Endothelial cell of umbilical vein (primary cell): ENCODE data around the gene SDC4. TPM values are rescaled to one million over a fixed set of nuclear protein-coding genes. Genes with fewer than 3 reads are reported as not detected.

Experiments used
- BruUV-seq: library from RNA; stranded (reverse); fragments of 400-500 nt; replicated peaks from 2 replicates; lab custom pipeline; 2021; lab: Mats Ljungman, UMichigan
- CTCF ChIA-PET: fragments of 300-600, 350-600 bp; sonication (Branson Sonifier 250); formaldehyde crosslinking; loops from one replicate; lab custom pipeline; 2021; ENCODE audit warnings: antibody characterized with exemption, inconsistent platforms; lab: Charles Lee
- POLR2A ChIA-PET: fragments of 300-600, 350-600 bp; sonication (Branson Sonifier 250); formaldehyde crosslinking; loops from one replicate; lab custom pipeline; 2021; ENCODE audit warnings: antibody characterized with exemption, inconsistent platforms; lab: Charles Lee
- DNase-seq: peaks from one replicate; pipeline ENCODE4 v3.0.0-alpha.2; 2011; ENCODE audit warnings: low read depth, low spot score
- FAIRE-seq: peaks from 2 replicates; lab custom pipeline; 2011; peaks lifted over from hg19 to GRCh38; lab: Jason Lieb, UNC
- H2AFZ ChIP-seq: 2 replicates; pipeline ENCODE4 v1.6.0; 2012; ENCODE audit warnings: low read depth, low read length, control low read depth, inconsistent platforms
- H3K27ac ChIP-seq: 2 replicates; pipeline ENCODE4 v1.5.1; 2011; ENCODE audit warnings: low read depth, mild to moderate bottlenecking, control low read depth, low read length, moderate library complexity; ENCODE audit not compliant: insufficient read depth
- H3K27me3 ChIP-seq, 2 experiments: 2 replicates each; pipeline versions ENCODE4 v1.6.0 to v1.6.1; 2011; ENCODE audit warnings: low read length in 2 of 2, mixed read lengths in 1 of 2; ENCODE audit not compliant: control insufficient read depth in 2 of 2, insufficient read depth in 2 of 2
- H3K36me3 ChIP-seq, 2 experiments: 2 replicates in 1 of 2; 3 replicates in 1 of 2; pipeline ENCODE4 v1.5.1; 2011; ENCODE audit warnings: low read length in 2 of 2, mild to moderate bottlenecking in 1 of 2, moderate library complexity in 1 of 2; ENCODE audit not compliant: control insufficient read depth in 2 of 2, insufficient read depth in 2 of 2; ENCODE audit errors: extremely low read depth in 1 of 2
- H3K4me1 ChIP-seq: 3 replicates; pipeline ENCODE4 v1.5.1; 2011; ENCODE audit warnings: mild to moderate bottlenecking, low read length; ENCODE audit not compliant: control insufficient read depth, insufficient read depth; ENCODE audit errors: extremely low read depth
- H3K4me2 ChIP-seq: 2 replicates; pipeline ENCODE4 v1.6.1; 2011; ENCODE audit warnings: low read length, control low read depth, mixed read lengths; ENCODE audit not compliant: insufficient read depth
- H3K4me3 ChIP-seq, 3 experiments: fragments of 200-600 bp in 1 of 3; sonication (generic), shearing (Covaris generic) in 1 of 3; replicated peaks in 1 of 3; 2 replicates each; pipeline ENCODE4 v1.5.1; 2011 to 2016; ENCODE audit warnings: control low read depth in 3 of 3, low read length in 3 of 3, mild to moderate bottlenecking in 2 of 3, inconsistent platforms in 1 of 3, low read depth in 1 of 3, moderate library complexity in 1 of 3; ENCODE audit not compliant: insufficient read depth in 1 of 3
- H3K79me2 ChIP-seq: 2 replicates; pipeline ENCODE4 v1.6.0; 2012; ENCODE audit warnings: low read length, inconsistent platforms; ENCODE audit not compliant: control insufficient read depth, insufficient read depth
- H3K9ac ChIP-seq: replicated peaks from 2 replicates; pipeline ENCODE3; 2011; ENCODE audit warnings: low read length, control low read depth; ENCODE audit not compliant: insufficient read depth; ENCODE audit errors: extremely low read depth
- H3K9me1 ChIP-seq: replicated peaks from 3 replicates; pipeline ENCODE4 v1.6.0; 2011; ENCODE audit warnings: mild to moderate bottlenecking, low read length; ENCODE audit not compliant: control insufficient read depth, insufficient read depth; ENCODE audit errors: extremely low read depth
- H3K9me3 ChIP-seq: replicated peaks from 2 replicates; pipeline ENCODE4 v1.5.1; 2012; ENCODE audit warnings: low read length, inconsistent platforms; ENCODE audit not compliant: control insufficient read depth, insufficient read depth
- H4K20me1 ChIP-seq: replicated peaks from 2 replicates; pipeline ENCODE3; 2011; ENCODE audit warnings: mild to moderate bottlenecking, low read length; ENCODE audit not compliant: control insufficient read depth, insufficient read depth; ENCODE audit errors: extremely low read depth
- EZH2 ChIP-seq: IDR thresholded peaks from 2 replicates; pipeline ENCODE4 v1.6.1; 2012; ENCODE audit warnings: borderline replicate concordance, low read depth, mild to moderate bottlenecking, moderate library complexity, low read length, inconsistent platforms; ENCODE audit not compliant: severe bottlenecking
- FOS ChIP-seq: IDR thresholded peaks from 2 replicates; pipeline ENCODE4 v1.6.1; 2011; ENCODE audit warnings: mild to moderate bottlenecking, low read length, moderate library complexity, borderline replicate concordance; ENCODE audit not compliant: insufficient read depth
- GATA2 ChIP-seq: IDR thresholded peaks from 2 replicates; pipeline ENCODE4 v1.7.0; 2011; ENCODE audit warnings: low read depth, mild to moderate bottlenecking, moderate library complexity, mixed read lengths, low read length; ENCODE audit not compliant: insufficient read length, insufficient read depth
- JUN ChIP-seq: IDR thresholded peaks from 2 replicates; pipeline ENCODE4 v1.6.1; 2011; ENCODE audit warnings: borderline replicate concordance, low read depth; ENCODE audit not compliant: insufficient read length, insufficient read depth
- MYC ChIP-seq: IDR thresholded peaks from one replicate; pipeline ENCODE4 v1.6.1; 2011; ENCODE audit warnings: mild to moderate bottlenecking, low read depth, low read length
- POLR2A ChIP-seq: IDR thresholded peaks from 2 replicates; pipeline ENCODE4 v1.6.1; 2012; ENCODE audit warnings: low read depth, mild to moderate bottlenecking, control low read depth, low read length
- POLR2AphosphoS5 ChIP-seq: IDR thresholded peaks from 2 replicates; pipeline ENCODE4 v1.6.1; 2012; ENCODE audit warnings: low read depth, mild to moderate bottlenecking, control low read depth, low read length, moderate library complexity; ENCODE audit not compliant: insufficient read depth
- dilution Hi-C: fragments of 300-500 bp; cut with MboI; formaldehyde crosslinking; loops from one replicate; pipeline ENCODE4 v1.15.0; 2019; ENCODE audit warnings: low sequenced_read_pairs; ENCODE audit not compliant: extremely low pct_ligation_motif_present
- intact Hi-C: fragments of 100-400 bp; cut with micrococcal nuclease; formaldehyde crosslinking; loops from one replicate; pipeline ENCODE4 v1.10.0; 2022
- polyA plus RNA-seq, 4 experiments: library from polyadenylated mRNA; depleted of rRNA in 3 of 4; stranded (reverse) in 3 of 4; unstranded in 1 of 4; fragments of >200 nt; gene quantifications; 2 replicates each; pipeline versions ENCODE4 v1.2.1 to v1.2.3, GENCODE V29; 2011 to 2012; ENCODE audit warnings: missing spikeins in 1 of 4
- total RNA-seq: library from RNA; stranded (reverse); gene quantifications from 2 replicates; pipeline ENCODE4 v1.2.3, GENCODE V29; 2021
- TF ChIP-seq, protein P1 (sequence below): IDR thresholded peaks from 2 replicates; pipeline ENCODE4 v1.6.1; 2011; ENCODE audit not compliant: insufficient read depth, insufficient read length
- TF ChIP-seq, protein P2 (sequence below), 2 donors: IDR thresholded peaks; 1 replicate in 1 of 2; 2 replicates in 1 of 2; pipeline ENCODE4 v1.5.1; 2011; ENCODE audit warnings: low read length in 2 of 2, mild to moderate bottlenecking in 2 of 2, moderate library complexity in 2 of 2, control low read depth in 1 of 2, inconsistent platforms in 1 of 2, low read depth in 1 of 2; ENCODE audit not compliant: insufficient read depth in 1 of 2; ENCODE audit errors: extremely low read depth in 1 of 2

The SDC4 gene
- total and polyA plus RNA-seq, 2 donors (not counting 3 experiments of a cell fraction or from before 2014, with no cell fraction given), result 26.3 to 32.0 TPM

DNA sequence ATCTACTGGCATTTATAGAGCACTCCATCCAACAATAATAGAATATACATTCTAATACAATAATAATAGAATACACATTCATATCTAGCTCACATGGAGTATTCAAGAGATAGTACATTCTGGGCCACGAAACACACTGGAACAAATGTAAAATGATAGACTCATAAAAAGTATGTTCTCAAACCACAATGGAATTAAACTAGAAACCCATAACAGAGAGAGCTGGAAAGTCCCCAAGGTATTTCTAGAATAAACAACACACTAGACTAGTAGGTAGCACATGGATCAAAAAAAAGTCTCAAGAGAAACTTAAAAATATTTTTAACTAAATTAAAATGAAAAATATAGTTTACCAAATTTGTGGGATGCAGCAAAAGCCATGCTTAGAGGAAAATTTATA lies 39.0 kb upstream of the SDC4 start:
- H3K9me3 ChIP-seq, result no peaks in the 10 kb centered on the region
- no peak overlapping the region for H2AFZ ChIP-seq
- H3K4me1 ChIP-seq, result peaks cover 3% of the 10 kb centered on the region
- CTCF ChIA-PET, result interaction anchor here (0.9 to 2.9 kb wide), 3 partner anchors 14 to 384 kb away, joined by 3 to 10 read pairs (median 4); no protein-coding TSS in a partner anchor
- TF ChIP-seq POLR2A (no peak), MYC (no peak), FOS (no peak), JUN (no peak), GATA2 (no peak), EZH2 (no peak), POLR2AphosphoS5 (no peak)
- TF ChIP-seq, protein P1, sequence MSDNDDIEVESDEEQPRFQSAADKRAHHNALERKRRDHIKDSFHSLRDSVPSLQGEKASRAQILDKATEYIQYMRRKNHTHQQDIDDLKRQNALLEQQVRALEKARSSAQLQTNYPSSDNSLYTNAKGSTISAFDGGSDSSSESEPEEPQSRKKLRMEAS, result no peak
- TF ChIP-seq, protein P2, sequence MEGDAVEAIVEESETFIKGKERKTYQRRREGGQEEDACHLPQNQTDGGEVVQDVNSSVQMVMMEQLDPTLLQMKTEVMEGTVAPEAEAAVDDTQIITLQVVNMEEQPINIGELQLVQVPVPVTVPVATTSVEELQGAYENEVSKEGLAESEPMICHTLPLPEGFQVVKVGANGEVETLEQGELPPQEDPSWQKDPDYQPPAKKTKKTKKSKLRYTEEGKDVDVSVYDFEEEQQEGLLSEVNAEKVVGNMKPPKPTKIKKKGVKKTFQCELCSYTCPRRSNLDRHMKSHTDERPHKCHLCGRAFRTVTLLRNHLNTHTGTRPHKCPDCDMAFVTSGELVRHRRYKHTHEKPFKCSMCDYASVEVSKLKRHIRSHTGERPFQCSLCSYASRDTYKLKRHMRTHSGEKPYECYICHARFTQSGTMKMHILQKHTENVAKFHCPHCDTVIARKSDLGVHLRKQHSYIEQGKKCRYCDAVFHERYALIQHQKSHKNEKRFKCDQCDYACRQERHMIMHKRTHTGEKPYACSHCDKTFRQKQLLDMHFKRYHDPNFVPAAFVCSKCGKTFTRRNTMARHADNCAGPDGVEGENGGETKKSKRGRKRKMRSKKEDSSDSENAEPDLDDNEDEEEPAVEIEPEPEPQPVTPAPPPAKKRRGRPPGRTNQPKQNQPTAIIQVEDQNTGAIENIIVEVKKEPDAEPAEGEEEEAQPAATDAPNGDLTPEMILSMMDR (IDR thresholded peaks at IDR 0.05; ENCODE audit: extremely low read depth in 1 of 2, insufficient read depth in 1 of 2, low read depth in 1 of 2, low read length in 2 of 2), result no peak
- intact Hi-C loops, result no loop called here
- no peaks in the 10 kb centered on the region for H3K27me3 ChIP-seq
- no peak for FAIRE-seq
- H3K4me2 ChIP-seq, result no peak overlapping the region
- no peak overlapping the region for H3K4me3 ChIP-seq
- H3K9ac ChIP-seq, result no peak overlapping the region
- DNase-seq, result no peak
- H4K20me1 ChIP-seq, result no peaks in the 10 kb centered on the region
- POLR2A ChIA-PET, result no interaction called here
- no TSS peak for BruUV-seq
- H3K36me3 ChIP-seq, result no peaks in the 10 kb centered on the region
- dilution Hi-C loops, result no loop called here
- H3K9me1 ChIP-seq, result no peaks in the 10 kb centered on the region
- H3K79me2 ChIP-seq, result no peaks in the 10 kb centered on the region
- no peak overlapping the region for H3K27ac ChIP-seq
